GM21423 (cell line): ENCODE data around the gene DAD1.
"Not testable (repeated sequence)": the region's sequence is repeated elsewhere in the genome, so short reads cannot be mapped to it uniquely, and the experiment has no call there.

ENCODE experiments used
- ATAC-seq: cut with Tn5 transposase; IDR thresholded peaks from one replicate; pipeline ENCODE4 v1.9.1; 2021; ENCODE audit warnings: mild to moderate bottlenecking, moderate library complexity; ENCODE audit not compliant: unreplicated experiment

Gene DAD1

DNA sequence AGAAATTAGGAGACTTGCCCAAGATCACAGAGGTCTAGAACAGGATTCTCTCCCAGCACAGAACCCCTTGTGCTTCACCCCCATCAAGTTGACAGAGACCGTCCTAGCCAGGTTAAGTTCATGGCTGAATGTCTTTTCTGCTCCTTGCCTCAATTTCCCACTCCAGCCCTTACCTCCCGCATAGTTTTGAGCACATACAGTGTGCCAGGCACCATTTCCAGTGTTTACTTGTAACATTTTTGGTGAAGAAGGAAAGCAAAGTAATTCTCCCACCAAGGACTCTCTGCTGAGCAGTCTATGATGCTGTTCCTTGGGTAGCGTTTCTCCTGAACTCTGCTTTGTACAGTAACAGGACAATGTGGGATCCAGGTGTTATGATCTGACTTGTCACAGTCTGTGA is 10.3 kb upstream of the DAD1 start:
- ATAC-seq = no peak

GRCh38 chr14:22598896-22599244 is 9.8 kb upstream of the DAD1 start:
- ATAC-seq = no peak

- ATAC-seq = peak; percentile 80
These were observed 9.3 kb upstream of the DAD1 start, which contains the start of gene ABHD4 for GRCh38 chr14:22598099-22598895. ABHD4 (plus strand) TSS chr14:22598300; CDS start chr14:22598307, 7 bp downstream.

DNA sequence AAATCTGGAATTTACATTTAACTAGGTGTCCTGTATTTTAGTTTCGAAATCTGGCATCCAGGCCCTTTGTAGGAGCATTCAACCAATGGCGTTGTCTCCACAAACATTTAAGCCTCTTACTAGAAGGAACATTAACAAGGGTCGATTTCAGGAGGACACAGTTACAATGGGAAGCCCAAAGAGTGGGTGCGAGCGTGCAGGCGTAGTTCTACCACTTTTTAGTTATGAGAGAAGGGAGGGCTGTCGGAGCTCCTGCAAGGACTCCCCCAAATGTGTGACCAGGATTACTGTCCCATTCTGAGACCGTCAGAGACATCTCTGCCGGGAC is 8.7 kb upstream of the DAD1 start:
- ATAC-seq = no peak

- ATAC-seq = no peak
These were observed 8.2 kb upstream of the DAD1 start for GRCh38 chr14:22597265-22597664.

GRCh38 chr14:22596354-22596879 is 7.4 kb upstream of the DAD1 start:
- ATAC-seq = no peak

- no peak for ATAC-seq
These were observed 5.2 kb upstream of the DAD1 start for GRCh38 chr14:22594156-22594716.

- no peak for ATAC-seq
These were observed 4.6 kb upstream of the DAD1 start for GRCh38 chr14:22593601-22594000.

DNA sequence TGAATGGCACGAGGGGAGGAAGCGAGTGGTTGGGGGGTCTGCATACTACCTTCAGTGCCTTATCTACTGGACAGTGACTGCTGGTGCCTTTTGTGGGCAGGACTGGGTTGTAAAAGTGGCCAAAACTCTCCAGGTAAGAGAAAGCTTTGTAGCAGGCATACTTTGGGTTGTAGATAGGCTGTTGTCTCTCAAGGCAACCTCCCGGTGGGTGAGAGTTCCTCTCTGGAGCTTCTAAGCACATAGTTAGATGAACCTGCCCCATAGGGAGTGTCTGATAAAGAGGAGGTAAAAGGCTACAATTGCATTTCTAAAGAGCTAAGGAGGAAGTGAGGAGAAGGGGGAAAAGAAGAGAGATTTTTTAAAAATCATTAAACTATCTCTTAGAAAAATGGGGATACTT is 4.2 kb upstream of the DAD1 start:
- ATAC-seq = no peak

DNA sequence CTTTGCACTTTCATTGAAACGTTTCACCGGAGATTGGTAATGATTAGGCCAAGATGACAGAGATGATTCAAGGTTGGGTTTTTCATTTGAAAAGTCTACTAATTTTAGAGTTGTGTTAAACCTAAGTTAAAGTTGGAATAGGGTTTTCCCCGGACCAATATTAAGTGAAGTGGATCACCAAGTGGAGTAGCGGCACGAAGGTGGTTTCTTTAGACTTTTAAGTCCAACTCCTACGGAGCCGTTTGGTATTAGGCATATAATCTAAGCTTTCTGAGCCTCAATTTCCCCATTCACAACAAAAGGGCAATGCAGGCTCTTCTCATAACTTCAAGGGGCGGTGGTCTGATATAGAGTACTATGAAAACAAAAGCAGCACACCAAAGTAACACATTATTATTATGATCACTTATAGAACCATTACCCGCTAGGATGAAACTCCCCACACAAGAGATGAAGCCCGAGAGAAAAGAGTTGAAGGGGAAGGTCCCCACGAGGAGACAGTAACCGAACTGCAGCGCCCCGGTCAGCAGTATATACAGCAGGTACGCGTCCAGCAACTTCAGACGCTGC is 413 bp downstream of the DAD1 start:
- ATAC-seq = no peak

DNA sequence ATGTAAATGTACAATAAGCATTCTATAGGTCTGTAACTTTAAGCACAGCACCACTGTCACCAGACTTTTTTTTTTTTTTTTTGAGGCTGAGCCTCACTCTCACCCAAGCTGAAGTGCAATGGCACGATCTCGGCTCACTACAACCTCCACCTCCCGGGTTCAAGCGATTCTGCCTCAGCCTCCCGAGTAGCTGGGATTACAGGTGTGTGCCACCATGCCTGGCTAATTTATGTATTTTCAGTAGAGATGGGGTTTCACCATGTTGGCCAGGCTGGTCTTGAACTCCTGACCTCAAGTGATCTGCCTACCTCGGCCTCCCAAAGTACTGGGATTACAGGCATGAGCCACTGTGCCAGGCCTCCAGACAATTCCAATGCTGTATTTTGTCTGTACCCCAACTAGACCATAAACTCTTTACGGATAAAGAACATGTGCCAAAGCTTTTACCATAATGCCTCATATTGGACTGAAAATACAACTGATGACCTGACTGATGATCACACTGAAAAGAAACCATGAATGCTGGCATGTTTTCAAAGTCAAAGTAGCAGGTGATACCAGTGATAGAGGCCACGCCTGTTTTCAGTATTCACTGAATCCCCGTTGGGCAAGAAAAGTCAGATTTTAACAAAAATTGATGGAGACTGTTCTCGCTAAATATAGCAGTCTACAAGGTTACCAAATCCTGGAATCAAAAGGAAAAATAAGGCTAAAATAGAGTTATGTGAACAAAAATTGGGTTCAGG is 1.2 kb downstream of the DAD1 start:
- not testable (repeated sequence) for ATAC-seq

GRCh38 chr14:22587247-22587646 is 1.8 kb downstream of the DAD1 start:
- ATAC-seq = no peak

GRCh38 chr14:22583994-22584393 is 5.0 kb downstream of the DAD1 start:
- ATAC-seq = no peak

- ATAC-seq = no peak
These were observed 8.4 kb downstream of the DAD1 start for GRCh38 chr14:22580625-22581024.

DNA sequence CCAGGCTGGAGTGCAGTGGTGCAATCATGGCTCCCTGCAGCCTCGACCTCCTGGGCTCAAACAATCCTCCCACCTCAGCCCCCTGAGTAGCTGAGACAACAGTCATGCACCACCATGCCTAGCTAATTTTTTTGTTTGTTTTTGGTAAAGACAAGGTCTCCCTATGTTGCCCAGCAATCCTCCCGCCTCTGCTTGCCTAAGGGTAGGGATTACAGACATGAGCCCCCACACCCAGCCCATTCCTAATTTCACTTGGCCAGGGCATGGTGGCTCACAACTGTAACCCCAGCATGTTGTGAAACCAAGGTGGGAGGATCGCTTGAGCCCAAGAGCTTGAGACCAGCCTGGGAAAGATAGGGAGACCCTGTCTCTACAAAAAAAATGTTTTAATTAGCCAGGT is 9.1 kb downstream of the DAD1 start:
- no peak for ATAC-seq

- no peak for ATAC-seq
These were observed 9.8 kb downstream of the DAD1 start for GRCh38 chr14:22579236-22579635.

- ATAC-seq = no peak
These were observed 11.6 kb downstream of the DAD1 start for GRCh38 chr14:22577334-22577908.

GRCh38 chr14:22573804-22574203 is 15.2 kb downstream of the DAD1 start:
- no peak for ATAC-seq

GRCh38 chr14:22572562-22573058 is 16.4 kb downstream of the DAD1 start:
- ATAC-seq = no peak

- peak; percentile 57 for ATAC-seq
These were observed 18.7 kb downstream of the DAD1 start for GRCh38 chr14:22570132-22570949.
